ENCODE data around the gene PANX2.

- TF ChIP-seq ZZZ3 (IDR thresholded peaks at IDR 0.05): no peak
- TF ChIP-seq, protein P1, sequence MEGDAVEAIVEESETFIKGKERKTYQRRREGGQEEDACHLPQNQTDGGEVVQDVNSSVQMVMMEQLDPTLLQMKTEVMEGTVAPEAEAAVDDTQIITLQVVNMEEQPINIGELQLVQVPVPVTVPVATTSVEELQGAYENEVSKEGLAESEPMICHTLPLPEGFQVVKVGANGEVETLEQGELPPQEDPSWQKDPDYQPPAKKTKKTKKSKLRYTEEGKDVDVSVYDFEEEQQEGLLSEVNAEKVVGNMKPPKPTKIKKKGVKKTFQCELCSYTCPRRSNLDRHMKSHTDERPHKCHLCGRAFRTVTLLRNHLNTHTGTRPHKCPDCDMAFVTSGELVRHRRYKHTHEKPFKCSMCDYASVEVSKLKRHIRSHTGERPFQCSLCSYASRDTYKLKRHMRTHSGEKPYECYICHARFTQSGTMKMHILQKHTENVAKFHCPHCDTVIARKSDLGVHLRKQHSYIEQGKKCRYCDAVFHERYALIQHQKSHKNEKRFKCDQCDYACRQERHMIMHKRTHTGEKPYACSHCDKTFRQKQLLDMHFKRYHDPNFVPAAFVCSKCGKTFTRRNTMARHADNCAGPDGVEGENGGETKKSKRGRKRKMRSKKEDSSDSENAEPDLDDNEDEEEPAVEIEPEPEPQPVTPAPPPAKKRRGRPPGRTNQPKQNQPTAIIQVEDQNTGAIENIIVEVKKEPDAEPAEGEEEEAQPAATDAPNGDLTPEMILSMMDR (IDR thresholded peaks at IDR 0.05 in 2 of 3, conservative IDR thresholded peaks at IDR 0.05 in 1 of 3; ENCODE audit: insufficient read depth in 2 of 3, low read depth in 1 of 3, low read length in 3 of 3): no peak
- no peak for TF ChIP-seq ZBTB7A (IDR thresholded peaks at IDR 0.05; ENCODE audit: borderline replicate concordance, control insufficient read depth, low read depth, low read length)
- TF ChIP-seq, protein P2, sequence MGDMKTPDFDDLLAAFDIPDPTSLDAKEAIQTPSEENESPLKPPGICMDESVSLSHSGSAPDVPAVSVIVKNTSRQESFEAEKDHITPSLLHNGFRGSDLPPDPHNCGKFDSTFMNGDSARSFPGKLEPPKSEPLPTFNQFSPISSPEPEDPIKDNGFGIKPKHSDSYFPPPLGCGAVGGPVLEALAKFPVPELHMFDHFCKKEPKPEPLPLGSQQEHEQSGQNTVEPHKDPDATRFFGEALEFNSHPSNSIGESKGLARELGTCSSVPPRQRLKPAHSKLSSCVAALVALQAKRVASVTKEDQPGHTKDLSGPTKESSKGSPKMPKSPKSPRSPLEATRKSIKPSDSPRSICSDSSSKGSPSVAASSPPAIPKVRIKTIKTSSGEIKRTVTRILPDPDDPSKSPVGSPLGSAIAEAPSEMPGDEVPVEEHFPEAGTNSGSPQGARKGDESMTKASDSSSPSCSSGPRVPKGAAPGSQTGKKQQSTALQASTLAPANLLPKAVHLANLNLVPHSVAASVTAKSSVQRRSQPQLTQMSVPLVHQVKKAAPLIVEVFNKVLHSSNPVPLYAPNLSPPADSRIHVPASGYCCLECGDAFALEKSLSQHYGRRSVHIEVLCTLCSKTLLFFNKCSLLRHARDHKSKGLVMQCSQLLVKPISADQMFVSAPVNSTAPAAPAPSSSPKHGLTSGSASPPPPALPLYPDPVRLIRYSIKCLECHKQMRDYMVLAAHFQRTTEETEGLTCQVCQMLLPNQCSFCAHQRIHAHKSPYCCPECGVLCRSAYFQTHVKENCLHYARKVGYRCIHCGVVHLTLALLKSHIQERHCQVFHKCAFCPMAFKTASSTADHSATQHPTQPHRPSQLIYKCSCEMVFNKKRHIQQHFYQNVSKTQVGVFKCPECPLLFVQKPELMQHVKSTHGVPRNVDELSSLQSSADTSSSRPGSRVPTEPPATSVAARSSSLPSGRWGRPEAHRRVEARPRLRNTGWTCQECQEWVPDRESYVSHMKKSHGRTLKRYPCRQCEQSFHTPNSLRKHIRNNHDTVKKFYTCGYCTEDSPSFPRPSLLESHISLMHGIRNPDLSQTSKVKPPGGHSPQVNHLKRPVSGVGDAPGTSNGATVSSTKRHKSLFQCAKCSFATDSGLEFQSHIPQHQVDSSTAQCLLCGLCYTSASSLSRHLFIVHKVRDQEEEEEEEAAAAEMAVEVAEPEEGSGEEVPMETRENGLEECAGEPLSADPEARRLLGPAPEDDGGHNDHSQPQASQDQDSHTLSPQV (IDR thresholded peaks at IDR 0.05): no peak
- TF ChIP-seq MTA2 (IDR thresholded peaks at IDR 0.05; ENCODE audit: low read depth): no peak
- no peak for TF ChIP-seq SMARCE1 (IDR thresholded peaks at IDR 0.05)
- no peak for TF ChIP-seq SMARCC2 (IDR thresholded peaks at IDR 0.05; ENCODE audit: low read depth)
- no peak for TF ChIP-seq YY1 (IDR thresholded peaks at IDR 0.05; ENCODE audit: borderline replicate concordance in 1 of 3, control insufficient read depth in 1 of 3, extremely low read depth in 1 of 3, insufficient read depth in 3 of 3, insufficient read length in 1 of 3, insufficient replicate concordance in 2 of 3, low read depth in 1 of 3, low read length in 2 of 3)
- no peak for TF ChIP-seq ZNF639 (CRISPR knock-in tag; conservative IDR thresholded peaks at IDR 0.05 in 1 of 2, IDR thresholded peaks at IDR 0.05 in 1 of 2)
- TF ChIP-seq, protein P3, sequence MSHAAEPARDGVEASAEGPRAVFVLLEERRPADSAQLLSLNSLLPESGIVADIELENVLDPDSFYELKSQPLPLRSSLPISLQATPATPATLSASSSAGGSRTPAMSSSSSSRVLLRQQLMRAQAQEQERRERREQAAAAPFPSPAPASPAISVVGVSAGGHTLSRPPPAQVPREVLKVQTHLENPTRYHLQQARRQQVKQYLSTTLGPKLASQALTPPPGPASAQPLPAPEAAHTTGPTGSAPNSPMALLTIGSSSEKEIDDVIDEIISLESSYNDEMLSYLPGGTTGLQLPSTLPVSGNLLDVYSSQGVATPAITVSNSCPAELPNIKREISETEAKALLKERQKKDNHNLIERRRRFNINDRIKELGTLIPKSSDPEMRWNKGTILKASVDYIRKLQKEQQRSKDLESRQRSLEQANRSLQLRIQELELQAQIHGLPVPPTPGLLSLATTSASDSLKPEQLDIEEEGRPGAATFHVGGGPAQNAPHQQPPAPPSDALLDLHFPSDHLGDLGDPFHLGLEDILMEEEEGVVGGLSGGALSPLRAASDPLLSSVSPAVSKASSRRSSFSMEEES (CRISPR knock-in tag; IDR thresholded peaks at IDR 0.05): no peak
These were observed 9.6 kb downstream of the PANX2 start for GRCh38 chr22:50179937-50180726.
